Ureter (tissue), 1 donor: ENCODE results near the gene PLXNA2. TPM values are rescaled to one million over a fixed set of nuclear protein-coding genes. Genes with fewer than 3 reads are reported as not detected.

Source experiments
- DNase-seq: peaks from one replicate; pipeline ENCODE4 v3.0.0-alpha.2; 2020; ENCODE audit warnings: low spot score
- total RNA-seq: library from RNA; stranded (reverse); gene quantifications from one replicate; pipeline ENCODE4 v1.2.4, GENCODE V29; 2023
- donor health status: DM: yes; HTN: yes; CAD: no.

PLXNA2 gene
- total RNA-seq, 1 donor from 2014 or later, result 51.7 TPM

DNA sequence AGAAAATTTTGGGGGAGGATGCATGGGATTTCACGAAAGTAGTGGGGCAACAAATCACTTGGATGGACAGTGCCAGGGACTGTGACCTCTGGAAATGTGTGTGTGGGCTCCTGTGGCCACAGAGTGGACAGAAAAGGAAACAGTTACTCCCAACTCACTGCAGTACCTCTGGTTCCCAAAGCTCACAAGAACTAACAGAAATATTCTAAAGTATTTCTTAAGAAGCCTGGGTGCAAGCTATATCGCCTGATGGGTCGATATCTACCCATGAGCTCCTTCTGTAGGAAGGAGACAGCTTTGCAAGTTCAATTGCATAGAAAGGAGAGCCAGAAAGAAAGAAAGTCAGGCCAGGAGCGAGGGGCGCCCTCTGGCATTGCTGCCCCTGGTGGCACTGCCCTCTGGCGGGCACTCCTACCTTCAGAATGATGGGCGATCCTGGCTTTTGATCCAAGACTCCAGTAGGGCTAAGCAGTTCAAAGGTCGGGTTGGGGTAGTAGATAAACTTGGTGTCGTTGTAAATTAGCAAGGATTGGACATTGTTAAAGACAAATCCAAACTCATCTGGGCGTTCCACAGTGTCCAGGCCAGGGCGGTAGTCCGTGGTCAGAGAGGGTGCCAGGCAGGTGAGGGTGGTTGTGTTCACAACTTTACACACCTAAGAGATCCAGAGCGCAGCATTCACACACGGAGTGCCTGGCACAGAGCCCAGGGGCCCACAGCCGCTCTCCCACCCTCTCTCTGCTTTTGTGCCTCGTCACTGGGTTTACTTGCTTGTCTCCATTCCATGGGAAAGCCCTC lies 198.5 kb downstream of the PLXNA2 start:
- DNase-seq, result no peak

GRCh38 chr1:208044589-208045462 lies 199.4 kb downstream of the PLXNA2 start:
- DNase-seq, result no peak

DNA sequence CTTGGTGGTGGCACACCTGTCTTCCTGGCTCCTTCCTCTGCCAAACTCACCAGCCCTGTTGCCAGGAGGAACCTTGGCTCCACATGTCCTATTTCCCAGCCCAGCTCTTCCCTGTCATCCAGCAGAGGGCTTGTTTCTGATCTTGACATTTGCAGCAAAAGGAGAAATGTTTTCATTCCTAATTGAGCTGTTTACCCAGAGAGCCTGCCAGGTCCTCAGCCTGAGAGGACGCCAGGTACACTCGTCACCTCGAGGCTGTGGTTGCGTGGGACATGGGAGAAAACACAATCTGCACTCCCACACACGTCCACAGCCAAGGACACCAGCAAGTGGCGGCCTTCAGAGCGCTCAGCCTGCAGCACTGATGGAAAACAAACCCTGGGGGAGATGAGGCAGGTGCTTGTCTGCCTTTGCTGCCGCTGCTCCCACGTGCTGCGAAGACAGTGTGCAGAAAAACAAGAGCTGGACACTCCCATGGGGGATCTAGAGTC lies 200.4 kb downstream of the PLXNA2 start:
- no peak for DNase-seq

GRCh38 chr1:208042868-208043267 lies 201.3 kb downstream of the PLXNA2 start:
- DNase-seq, result no peak

DNA sequence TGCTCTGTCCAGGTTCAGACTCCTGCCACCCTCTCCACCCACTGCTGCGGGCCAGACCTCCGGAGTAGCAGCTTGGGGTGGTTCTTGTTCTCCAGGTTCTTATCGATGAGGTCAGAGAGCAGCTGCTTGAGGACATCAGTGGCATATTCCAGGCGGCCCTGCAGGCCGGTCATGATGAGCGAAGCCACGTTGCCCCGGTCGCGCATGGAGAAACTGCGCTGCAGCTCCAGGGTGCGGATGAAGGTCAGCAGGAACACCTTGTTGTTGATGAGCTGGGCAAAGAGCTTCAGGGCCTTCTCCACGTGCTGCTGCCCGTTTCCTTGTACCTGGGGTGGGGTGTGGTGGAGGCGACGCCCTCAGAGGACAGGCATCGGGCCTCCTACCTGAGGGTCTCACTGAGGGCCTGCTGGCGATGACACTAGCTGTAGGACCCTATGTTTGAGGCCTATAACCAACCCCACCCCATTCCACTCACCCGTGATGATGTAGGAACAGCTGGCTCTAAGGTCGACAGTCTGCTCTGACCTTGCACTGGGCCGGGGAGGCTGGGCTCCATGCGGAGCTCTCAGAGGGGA lies 202.1 kb downstream of the PLXNA2 start:
- DNase-seq, result no peak

DNA sequence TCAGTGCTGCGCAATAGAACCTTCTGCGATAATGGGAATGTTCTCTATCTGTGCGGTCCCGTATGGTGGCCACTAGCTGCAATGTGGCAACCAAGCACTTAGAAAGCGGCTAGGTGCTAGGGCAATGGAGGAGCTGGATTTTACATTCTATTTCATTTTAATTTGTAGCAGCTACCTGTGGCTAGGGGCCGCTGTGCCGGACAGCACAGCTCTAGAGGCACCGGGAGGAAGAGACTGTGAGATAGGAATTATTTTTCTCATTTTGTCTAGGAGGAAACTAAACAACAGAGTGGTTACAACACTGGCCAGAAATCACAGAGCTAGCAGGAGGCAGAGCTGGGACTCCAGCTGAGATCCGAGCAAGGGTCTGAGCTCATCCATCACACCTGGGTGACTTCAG lies 202.7 kb downstream of the PLXNA2 start:
- no peak for DNase-seq

GRCh38 chr1:208040821-208041297 lies 203.3 kb downstream of the PLXNA2 start:
- DNase-seq, result no peak

- DNase-seq, result no peak
Measured at GRCh38 chr1:208039536-208040332, 204.4 kb downstream of the PLXNA2 start.

DNA sequence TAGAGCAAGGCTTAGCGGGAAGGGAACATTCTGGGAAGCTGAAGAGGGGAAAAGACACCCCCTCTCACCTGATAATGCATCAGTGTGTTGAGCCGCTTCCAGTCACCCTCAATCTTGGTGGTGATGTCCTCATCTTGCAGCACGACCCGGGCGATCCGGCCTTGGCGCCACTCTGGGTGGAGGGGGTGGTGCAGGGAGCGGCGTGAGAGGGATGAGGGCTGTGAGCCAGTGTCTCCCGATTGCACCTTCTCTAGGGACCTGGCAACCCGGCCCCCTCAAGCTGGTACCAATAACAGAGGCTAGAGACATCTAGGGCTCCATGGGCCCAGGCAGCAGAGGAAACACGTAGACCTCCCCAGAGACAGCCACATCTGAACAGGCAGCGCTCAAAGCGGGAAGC lies 205.9 kb downstream of the PLXNA2 start:
- no peak for DNase-seq

- DNase-seq, result no peak
Measured at GRCh38 chr1:208036918-208037766, 207.0 kb downstream of the PLXNA2 start.

GRCh38 chr1:208036106-208036808 lies 207.9 kb downstream of the PLXNA2 start:
- no peak for DNase-seq

DNA sequence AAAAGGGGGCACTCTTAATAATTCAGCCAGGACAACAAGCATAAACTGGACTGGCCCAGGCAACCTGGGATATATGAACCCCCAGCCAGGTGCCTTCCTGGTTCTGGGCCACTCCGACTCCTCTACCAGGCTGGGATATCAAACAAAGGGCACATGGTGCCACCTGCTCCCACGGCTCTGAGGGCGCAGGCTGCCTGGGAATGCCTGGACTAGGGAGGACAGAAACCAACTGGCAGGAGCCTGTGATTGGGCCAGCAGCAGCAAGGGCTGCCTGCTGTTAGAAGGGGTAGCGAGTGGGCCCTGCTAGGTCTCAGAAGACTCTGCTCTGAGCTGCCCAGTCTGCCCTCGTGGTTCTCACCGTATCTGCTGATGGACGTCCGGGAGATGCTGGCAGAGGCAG lies 210.0 kb downstream of the PLXNA2 start:
- no peak for DNase-seq

DNA sequence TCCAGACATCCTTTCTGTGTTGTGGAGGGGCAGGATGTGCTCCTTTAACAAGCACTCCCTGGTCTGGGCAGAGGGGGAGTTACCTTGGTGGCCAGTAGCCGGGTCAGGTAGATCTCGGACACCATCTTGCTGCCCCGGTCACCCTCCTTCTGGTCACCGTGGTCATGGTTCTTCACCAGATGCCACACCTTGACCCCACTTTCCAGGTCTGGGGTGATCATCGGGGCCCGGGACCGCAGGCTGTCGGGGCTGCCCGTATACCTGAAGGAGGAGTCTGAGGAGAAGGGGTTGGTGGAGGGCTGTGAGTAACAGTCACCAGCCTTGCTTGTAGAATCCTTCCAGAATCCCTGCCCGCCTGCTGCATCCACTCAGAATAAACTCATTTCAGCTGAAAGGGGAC lies 210.9 kb downstream of the PLXNA2 start:
- no peak for DNase-seq

- DNase-seq, result no peak
Measured at GRCh38 chr1:208031932-208032320, 212.3 kb downstream of the PLXNA2 start.

DNA sequence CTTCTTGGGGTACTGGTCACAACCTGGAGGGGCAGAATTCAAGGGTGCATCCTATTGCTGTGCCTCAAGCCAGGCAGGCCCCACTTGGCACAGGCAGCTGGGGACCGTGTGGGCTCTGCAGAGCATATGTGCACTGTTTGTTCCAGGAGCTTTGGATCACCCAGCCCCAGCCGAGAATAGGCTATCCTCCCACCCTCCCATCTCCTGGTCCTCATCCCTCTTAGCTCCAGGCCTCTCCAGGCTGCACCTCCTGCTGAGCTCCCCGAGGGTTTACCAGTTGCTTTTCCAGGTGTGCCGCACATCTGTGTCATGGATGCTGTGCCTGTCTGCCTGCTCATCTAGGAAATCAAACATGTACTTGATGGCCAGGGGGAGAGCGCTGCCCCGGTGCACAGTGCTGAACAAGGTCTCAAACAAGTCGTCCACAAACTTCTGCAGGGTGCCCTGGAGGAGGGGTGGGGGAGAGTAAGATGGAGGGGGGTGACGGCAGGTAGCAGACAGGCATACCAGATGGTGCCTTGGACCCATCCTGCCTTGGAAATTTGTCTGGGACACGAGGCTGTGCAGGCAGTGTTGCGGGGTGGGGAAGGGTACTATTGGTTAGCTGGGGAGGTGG lies 212.8 kb downstream of the PLXNA2 start:
- no peak for DNase-seq

DNA sequence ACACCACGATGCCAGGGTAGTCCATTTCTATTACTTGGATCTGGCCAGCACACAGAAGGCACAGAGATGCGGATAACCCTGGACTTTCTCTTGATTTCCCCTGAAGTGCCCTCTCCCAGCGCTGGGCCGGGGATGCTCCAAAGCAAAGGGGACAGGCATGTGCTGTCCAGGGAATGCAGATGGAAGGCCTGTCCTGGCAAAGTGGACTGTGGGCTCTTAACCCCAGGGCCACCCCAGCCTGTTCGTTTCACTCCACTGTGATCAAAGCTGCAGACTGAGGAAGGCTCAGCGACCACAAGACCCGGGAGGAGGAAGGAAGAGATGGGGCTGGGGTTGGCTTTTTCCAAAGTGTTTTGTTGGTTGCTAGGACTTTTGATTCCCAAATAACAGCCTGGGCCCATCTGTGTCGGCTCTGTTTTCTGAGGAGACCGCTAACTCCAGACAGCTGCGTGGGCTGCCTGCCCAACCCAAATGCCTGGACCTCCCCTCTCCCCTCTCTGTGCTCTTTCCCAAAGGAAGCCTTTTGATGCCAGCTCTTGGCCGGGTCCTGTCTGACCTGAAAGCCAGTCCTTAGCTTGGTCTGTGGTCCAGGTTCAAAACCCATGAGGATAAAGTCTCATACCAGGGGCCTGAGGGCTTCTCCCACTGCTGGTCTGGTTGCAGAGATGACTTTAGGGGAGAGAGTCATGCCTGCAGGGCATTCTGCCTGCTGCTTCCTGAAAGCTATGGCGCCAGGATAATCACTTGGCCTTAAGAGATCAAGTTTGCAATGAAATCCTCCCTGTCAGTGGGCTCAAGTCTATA lies 213.7 kb downstream of the PLXNA2 start:
- no peak for DNase-seq

DNA sequence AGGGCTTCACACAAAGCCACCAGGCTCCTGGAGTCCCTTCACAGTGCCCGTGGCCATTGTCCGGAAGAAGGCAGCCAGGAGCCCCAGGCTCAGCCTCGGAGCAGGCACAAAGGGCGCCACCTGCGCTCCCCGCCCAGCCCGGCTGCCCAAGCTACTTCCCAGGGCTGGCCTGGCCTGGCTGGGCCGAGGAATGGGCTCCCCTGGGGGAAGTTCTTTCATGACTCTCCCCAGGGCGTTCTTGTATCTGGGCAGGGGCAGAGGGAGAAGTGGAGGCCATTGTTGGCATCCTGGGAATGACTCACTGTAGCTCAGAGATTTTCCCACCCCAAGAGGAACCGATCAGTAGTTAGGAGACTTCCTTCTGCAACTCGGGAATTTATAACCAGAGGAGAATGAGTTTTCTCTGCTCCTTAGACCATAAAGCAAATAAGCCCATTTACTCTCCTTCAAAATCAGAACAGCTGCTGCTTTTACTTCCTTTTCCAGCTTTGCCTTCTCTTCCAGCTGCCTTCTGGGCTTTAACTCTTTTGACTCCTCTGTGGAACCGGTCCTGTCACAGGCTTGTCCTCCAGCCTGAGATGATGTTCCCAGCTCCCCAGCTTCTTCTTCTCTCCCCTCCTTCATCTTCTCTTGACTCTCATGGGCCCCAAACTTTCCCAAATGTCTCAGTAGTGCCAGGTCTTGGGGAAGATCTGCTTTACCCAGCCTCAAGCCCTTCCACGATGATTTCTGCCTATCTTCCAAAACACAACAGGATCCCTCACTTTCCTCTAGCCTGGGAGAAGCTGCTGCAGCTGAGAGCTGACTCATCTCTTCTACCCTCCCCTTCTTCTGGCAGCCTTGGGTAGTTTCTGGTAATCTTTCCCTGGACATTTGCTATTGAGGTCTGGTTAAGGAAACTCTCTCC lies 214.6 kb downstream of the PLXNA2 start:
- DNase-seq, result no peak

GRCh38 chr1:208028526-208028925 lies 215.7 kb downstream of the PLXNA2 start:
- no peak for DNase-seq
